Upper lobe of left lung (tissue), 4 donors: Measurements from ENCODE around the gene DLL4.

ENCODE experiments used
- EP300 ChIP-seq, 4 donors: sonication (generic); formaldehyde crosslinking; IDR thresholded peaks; one replicate each; pipeline ENCODE4 v1.5.1; 2017; ENCODE audit warnings: antibody characterized with exemption in 4 of 4, control low read depth in 2 of 4
- POLR2A ChIP-seq, 4 donors: fragments of 450-650 bp; IDR thresholded peaks; one replicate each; pipeline ENCODE4 v1.5.1; 2016 to 2017; ENCODE audit warnings: antibody characterized with exemption in 4 of 4, mild to moderate bottlenecking in 2 of 4
- POLR2AphosphoS5 ChIP-seq, 2 donors: sonication (generic); formaldehyde crosslinking; IDR thresholded peaks; one replicate each; pipeline ENCODE4 v1.5.1; 2017; ENCODE audit warnings: antibody characterized with exemption in 2 of 2
- TF ChIP-seq, protein P1 (sequence below), 6 experiments: fragments of 450-650 bp in 4 of 6; fragments of 200-600 bp in 2 of 6; sonication (generic) in 2 of 6; IDR thresholded peaks; one replicate each; pipeline ENCODE4 v1.5.1; 2016 to 2019; ENCODE audit warnings: antibody characterized with exemption in 6 of 6

DNA sequence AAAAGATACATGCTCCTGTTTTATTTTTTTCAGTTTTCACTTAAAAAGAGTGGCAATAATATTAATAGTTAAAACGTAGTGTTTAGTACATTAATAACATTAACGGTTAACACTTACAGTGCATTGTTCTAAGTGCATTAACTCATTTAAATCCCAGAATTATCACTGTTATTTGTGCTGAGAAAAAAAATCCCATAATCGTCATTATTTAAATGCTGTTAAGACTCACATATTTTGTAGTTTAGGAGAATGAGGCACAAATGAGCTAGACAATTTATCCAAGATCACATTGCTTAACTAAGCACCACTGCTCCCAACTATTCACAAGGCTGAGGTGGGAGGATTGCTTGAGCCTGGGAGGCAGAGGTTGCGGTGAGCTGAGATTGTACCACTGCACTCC lies 59.0 kb downstream of the DLL4 start:
- TF ChIP-seq, protein P1, sequence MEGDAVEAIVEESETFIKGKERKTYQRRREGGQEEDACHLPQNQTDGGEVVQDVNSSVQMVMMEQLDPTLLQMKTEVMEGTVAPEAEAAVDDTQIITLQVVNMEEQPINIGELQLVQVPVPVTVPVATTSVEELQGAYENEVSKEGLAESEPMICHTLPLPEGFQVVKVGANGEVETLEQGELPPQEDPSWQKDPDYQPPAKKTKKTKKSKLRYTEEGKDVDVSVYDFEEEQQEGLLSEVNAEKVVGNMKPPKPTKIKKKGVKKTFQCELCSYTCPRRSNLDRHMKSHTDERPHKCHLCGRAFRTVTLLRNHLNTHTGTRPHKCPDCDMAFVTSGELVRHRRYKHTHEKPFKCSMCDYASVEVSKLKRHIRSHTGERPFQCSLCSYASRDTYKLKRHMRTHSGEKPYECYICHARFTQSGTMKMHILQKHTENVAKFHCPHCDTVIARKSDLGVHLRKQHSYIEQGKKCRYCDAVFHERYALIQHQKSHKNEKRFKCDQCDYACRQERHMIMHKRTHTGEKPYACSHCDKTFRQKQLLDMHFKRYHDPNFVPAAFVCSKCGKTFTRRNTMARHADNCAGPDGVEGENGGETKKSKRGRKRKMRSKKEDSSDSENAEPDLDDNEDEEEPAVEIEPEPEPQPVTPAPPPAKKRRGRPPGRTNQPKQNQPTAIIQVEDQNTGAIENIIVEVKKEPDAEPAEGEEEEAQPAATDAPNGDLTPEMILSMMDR (IDR thresholded peaks at IDR 0.05): no peak
- TF ChIP-seq POLR2AphosphoS5 (IDR thresholded peaks at IDR 0.05) (no peak), POLR2A (IDR thresholded peaks at IDR 0.05) (no peak), EP300 (IDR thresholded peaks at IDR 0.05) (no peak)
